IgD-negative memory B cell (primary cell): ENCODE results near the gene CLK2. TPM values are rescaled to one million over a fixed set of nuclear protein-coding genes. Genes with fewer than 3 reads are reported as not detected.

ENCODE experiments used
- H3K27ac Mint-ChIP-seq, 3 donors: one replicate each; pipeline ENCODE4 v1.8.0; 2020 to 2022; ENCODE audit warnings: mild to moderate bottlenecking in 3 of 3, mixed read lengths in 3 of 3, moderate library complexity in 1 of 3
- H3K27me3 Mint-ChIP-seq: one replicate; pipeline ENCODE4 v1.8.0; 2021; ENCODE audit warnings: mixed read lengths
- H3K36me3 Mint-ChIP-seq: one replicate; pipeline ENCODE4 v1.8.0; 2020; ENCODE audit warnings: mild to moderate bottlenecking, mixed read lengths
- H3K4me1 Mint-ChIP-seq, 3 donors: one replicate each; pipeline ENCODE4 v1.8.0; 2020 to 2022; ENCODE audit warnings: mixed read lengths in 3 of 3, mild to moderate bottlenecking in 1 of 3
- H3K4me3 Mint-ChIP-seq, 4 donors: one replicate each; pipeline ENCODE4 v1.8.0; 2020 to 2022; ENCODE audit warnings: mild to moderate bottlenecking in 4 of 4, mixed read lengths in 4 of 4, moderate library complexity in 3 of 4
- H3K9me3 Mint-ChIP-seq, 3 donors: one replicate each; pipeline ENCODE4 v1.8.0; 2020 to 2021; ENCODE audit warnings: mixed read lengths in 3 of 3, mild to moderate bottlenecking in 1 of 3
- polyA plus RNA-seq: library from polyadenylated mRNA; unstranded; fragments of 300-500 nt; fragmentation: Illumina TruSeq; gene quantifications from one replicate; pipeline ENCODE4 v1.2.3, GENCODE V29; 2021

CLK2 gene
- 19.7 TPM for polyA plus RNA-seq

DNA sequence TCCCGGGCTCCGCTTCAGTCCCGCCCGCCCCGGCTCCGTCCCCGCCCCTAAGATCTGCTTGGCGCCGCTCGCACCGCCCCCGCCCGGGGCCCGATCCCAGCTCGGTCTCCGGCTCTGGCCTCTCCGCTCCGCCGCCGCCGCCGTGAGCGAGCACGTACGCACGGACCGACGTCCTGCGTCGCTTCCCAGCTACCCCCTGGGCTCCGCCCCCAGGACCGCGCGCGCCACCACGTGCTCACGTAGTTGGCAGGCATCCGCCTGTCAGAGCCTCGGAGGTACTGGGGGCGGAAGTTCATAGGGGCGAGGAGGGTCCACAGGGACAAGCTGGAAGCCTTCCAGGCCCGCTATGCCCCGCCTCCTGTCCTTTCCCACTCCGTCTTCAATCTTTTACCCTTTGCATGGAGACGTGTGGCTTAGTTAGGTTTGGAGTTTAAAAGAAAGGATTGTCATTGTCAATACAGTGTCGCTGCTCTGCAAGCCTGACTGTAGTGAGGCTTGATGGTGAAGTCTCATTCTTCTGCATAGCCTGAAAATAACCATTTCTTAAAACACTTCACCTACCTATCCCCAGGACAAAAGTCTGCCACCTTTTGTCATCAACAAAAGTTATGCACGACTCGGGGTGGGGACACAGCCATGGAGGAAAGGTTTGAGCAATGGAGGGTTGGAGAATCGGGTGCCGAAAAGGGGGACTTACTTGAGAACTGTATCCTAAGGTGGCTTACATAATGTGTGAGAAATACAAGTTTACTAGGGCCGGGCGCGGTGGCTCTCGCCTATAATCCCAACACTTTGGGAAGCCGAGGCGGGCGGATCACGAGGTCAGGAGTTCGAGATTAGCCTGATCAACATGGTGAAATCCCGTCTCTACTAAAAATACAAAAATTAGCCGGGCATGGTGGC is at the start of gene CLK2:
TSS of gene CLK2 (minus strand) at position 162 of the 903 bp plus-strand sequence. CDS start 2,527 bp downstream, outside the sequence.
- peak within 1 kb of the TSS; percentile 85 to 100 (median 95) for H3K4me3 Mint-ChIP-seq
- H3K4me1 Mint-ChIP-seq: peaks cover 31 to 37% (median 33%) of the 10 kb centered on the region in 3 donors
- H3K9me3 Mint-ChIP-seq: no peaks in the 10 kb centered on the region
- H3K36me3 Mint-ChIP-seq: no peaks in the 10 kb centered on the region
- H3K27me3 Mint-ChIP-seq: no peaks in the 10 kb centered on the region
- peak within 1 kb of the TSS; percentile 79 to 96 (median 93) for H3K27ac Mint-ChIP-seq

- no peaks in the 10 kb centered on the region for H3K27me3 Mint-ChIP-seq
- peaks cover 0 to 28% (median 15%) of the 10 kb centered on the region in 3 donors for H3K4me1 Mint-ChIP-seq
- H3K36me3 Mint-ChIP-seq: peaks cover 4% of the 10 kb centered on the region
These were observed 49.3 kb upstream of the CLK2 start for GRCh38 chr1:155322571-155322952.

GRCh38 chr1:155321639-155322503 is 48.6 kb upstream of the CLK2 start:
- peaks cover 4% of the 10 kb centered on the region for H3K36me3 Mint-ChIP-seq
- H3K27me3 Mint-ChIP-seq: no peaks in the 10 kb centered on the region
- H3K27ac Mint-ChIP-seq: no peak overlapping the region
- H3K4me3 Mint-ChIP-seq: peak overlapping the region; percentile 58 to 87 (median 80)
- peaks cover 4 to 28% (median 15%) of the 10 kb centered on the region in 3 donors for H3K4me1 Mint-ChIP-seq
- no peaks in the 10 kb centered on the region for H3K9me3 Mint-ChIP-seq

More at GRCh38 chr1:155322571-155322952, 49.3 kb upstream of the CLK2 start:
- no peak overlapping the region for H3K27ac Mint-ChIP-seq
- no peaks in the 10 kb centered on the region for H3K9me3 Mint-ChIP-seq
- peak overlapping the region; percentile 58 to 87 (median 78) for H3K4me3 Mint-ChIP-seq

DNA sequence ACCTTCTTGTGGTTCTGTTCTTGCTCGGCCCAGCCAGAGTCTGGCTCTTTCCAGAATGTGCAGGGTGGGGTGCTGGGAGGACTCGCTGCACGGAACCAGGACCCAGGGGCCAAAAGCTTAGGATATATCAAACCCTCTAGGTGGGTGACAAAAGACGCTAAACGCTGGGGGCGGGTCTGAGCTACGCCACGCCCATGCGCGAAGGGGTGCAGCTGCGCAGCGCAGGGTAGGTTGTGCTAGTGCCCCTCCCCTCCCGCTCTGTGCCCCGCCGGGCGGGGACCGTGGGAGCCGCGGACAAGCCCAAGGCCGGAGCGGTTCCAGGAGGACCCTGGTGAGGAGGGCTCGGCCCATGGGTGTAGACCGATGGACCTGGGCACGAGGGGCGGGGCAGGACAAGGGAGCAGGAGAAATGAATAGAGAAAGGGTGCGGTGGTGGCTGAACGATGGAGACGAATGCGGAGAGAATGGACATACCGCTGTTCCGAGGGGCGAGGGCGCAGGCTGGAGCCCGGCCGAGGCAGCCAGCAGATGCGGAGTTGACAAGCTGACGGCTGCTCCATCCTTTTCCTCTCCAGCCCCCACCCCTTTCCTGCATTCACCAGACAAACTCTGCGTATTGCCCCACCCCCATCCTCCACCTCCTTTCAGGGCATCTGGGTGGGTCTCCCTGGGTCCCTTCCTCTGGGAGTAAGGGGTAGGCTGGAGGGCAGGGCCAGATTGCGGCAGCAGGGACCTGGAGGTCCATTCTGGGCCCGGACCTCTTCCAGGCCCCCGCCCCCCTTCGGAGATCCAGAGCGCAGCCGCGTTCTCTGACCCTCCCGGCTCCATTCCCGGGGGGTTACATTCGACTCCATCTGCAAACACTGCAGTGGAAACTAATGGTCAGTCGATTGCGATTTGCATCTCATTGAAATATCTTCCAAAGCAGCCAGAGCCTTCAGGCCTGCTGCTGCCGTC is 47.6 kb upstream of the CLK2 start, which contains the start of gene RUSC1:
TSS of gene RUSC1 (plus strand) at position 234 of the 957 bp plus-strand sequence. CDS start 880 bp downstream, outside the sequence.
- Mint-ChIP-seq H3K27me3 (no peaks in the 10 kb centered on the region), H3K36me3 (peaks cover 4% of the 10 kb centered on the region), H3K27ac (peak within 1 kb of the TSS in 2 of 3 donors; percentile 7 to 85), H3K4me1 (peaks cover 5 to 26% (median 12%) of the 10 kb centered on the region in 3 donors), H3K9me3 (no peaks in the 10 kb centered on the region), H3K4me3 (peak within 1 kb of the TSS; percentile 58 to 87 (median 80))

GRCh38 chr1:155320252-155320651 is 46.9 kb upstream of the CLK2 start:
- Mint-ChIP-seq H3K4me3 (peak overlapping the region; percentile 58 to 86 (median 78)), H3K27me3 (no peaks in the 10 kb centered on the region), H3K36me3 (peaks cover 4% of the 10 kb centered on the region), H3K9me3 (no peaks in the 10 kb centered on the region), H3K4me1 (peaks cover 5 to 24% (median 12%) of the 10 kb centered on the region in 3 donors), H3K27ac (peak overlapping the region in 2 of 3 donors; percentile 7 to 85)

DNA sequence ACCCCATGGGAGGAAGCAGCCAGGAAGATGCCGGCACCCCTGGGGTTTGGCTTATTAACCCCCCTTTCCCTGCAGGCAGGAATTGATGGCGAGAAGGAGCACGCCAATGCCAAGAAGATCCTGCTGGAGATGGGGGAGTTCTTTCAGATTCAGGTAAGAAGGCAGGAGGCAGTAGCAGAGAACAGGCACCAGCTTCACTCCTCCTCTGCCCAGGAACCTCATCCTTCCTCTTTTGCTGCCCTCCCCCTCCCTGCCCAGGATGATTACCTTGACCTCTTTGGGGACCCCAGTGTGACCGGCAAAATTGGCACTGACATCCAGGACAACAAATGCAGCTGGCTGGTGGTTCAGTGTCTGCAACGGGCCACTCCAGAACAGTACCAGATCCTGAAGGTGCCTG is 46.2 kb upstream of the CLK2 start:
- Mint-ChIP-seq H3K4me1 (peaks cover 5 to 21% (median 12%) of the 10 kb centered on the region in 3 donors), H3K9me3 (no peaks in the 10 kb centered on the region), H3K4me3 (peak overlapping the region in 3 of 4 donors; percentile 58 to 82 (median 59)), H3K36me3 (peaks cover 4% of the 10 kb centered on the region), H3K27ac (peak overlapping the region in 1 of 3 donors; percentile 8), H3K27me3 (no peaks in the 10 kb centered on the region)

- Mint-ChIP-seq H3K4me1 (peaks cover 5 to 25% (median 12%) of the 10 kb centered on the region in 3 donors), H3K27ac (peak overlapping the region in 1 of 3 donors; percentile 18), H3K9me3 (no peaks in the 10 kb centered on the region), H3K27me3 (no peaks in the 10 kb centered on the region), H3K36me3 (peaks cover 6% of the 10 kb centered on the region), H3K4me3 (peak overlapping the region in 1 of 4 donors; percentile 38)
These were observed 44.8 kb upstream of the CLK2 start for GRCh38 chr1:155318082-155318481.

DNA sequence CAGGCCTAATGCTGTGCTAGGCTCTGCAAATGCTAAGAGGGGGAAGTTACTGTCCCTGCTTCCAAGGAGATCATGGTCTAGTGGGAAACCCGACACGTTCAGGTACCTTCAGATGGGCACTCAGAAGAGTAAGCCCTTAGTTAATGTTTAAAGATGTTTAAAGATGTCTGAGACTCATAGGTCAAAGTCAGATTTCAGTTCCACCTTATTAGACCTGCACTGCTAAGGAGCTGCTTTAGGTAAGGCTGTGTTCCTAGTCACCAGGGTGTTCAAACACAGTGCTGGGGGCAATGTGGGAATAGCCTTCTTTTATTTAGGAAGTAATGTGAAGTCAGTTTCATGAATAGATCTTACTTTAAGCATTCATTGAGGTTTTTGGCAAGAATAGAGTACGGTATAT is 43.6 kb upstream of the CLK2 start:
- H3K27me3 Mint-ChIP-seq: no peaks in the 10 kb centered on the region
- H3K27ac Mint-ChIP-seq: peak overlapping the region in 1 of 3 donors; percentile 25
- H3K36me3 Mint-ChIP-seq: peaks cover 6% of the 10 kb centered on the region
- H3K9me3 Mint-ChIP-seq: no peaks in the 10 kb centered on the region
- H3K4me3 Mint-ChIP-seq: peak overlapping the region in 1 of 4 donors; percentile 48
- peaks cover 5 to 18% (median 9%) of the 10 kb centered on the region in 3 donors for H3K4me1 Mint-ChIP-seq

GRCh38 chr1:155313261-155313660 is 40.0 kb upstream of the CLK2 start:
- Mint-ChIP-seq H3K4me1 (peaks cover 11 to 17% (median 14%) of the 10 kb centered on the region in 3 donors), H3K4me3 (peak overlapping the region in 2 of 4 donors; percentile 27 to 74), H3K36me3 (peaks cover 5% of the 10 kb centered on the region), H3K27me3 (no peaks in the 10 kb centered on the region), H3K27ac (no peak overlapping the region), H3K9me3 (no peaks in the 10 kb centered on the region)

- H3K27me3 Mint-ChIP-seq: no peaks in the 10 kb centered on the region
- peak overlapping the region; percentile 80 to 98 (median 96) for H3K4me3 Mint-ChIP-seq
- peak overlapping the region; percentile 57 to 82 (median 71) for H3K27ac Mint-ChIP-seq
- peaks cover 5% of the 10 kb centered on the region for H3K36me3 Mint-ChIP-seq
- H3K9me3 Mint-ChIP-seq: no peaks in the 10 kb centered on the region
- H3K4me1 Mint-ChIP-seq: peaks cover 7 to 18% (median 18%) of the 10 kb centered on the region in 3 donors
These were observed 36.2 kb upstream of the CLK2 start for GRCh38 chr1:155309423-155310021.

DNA sequence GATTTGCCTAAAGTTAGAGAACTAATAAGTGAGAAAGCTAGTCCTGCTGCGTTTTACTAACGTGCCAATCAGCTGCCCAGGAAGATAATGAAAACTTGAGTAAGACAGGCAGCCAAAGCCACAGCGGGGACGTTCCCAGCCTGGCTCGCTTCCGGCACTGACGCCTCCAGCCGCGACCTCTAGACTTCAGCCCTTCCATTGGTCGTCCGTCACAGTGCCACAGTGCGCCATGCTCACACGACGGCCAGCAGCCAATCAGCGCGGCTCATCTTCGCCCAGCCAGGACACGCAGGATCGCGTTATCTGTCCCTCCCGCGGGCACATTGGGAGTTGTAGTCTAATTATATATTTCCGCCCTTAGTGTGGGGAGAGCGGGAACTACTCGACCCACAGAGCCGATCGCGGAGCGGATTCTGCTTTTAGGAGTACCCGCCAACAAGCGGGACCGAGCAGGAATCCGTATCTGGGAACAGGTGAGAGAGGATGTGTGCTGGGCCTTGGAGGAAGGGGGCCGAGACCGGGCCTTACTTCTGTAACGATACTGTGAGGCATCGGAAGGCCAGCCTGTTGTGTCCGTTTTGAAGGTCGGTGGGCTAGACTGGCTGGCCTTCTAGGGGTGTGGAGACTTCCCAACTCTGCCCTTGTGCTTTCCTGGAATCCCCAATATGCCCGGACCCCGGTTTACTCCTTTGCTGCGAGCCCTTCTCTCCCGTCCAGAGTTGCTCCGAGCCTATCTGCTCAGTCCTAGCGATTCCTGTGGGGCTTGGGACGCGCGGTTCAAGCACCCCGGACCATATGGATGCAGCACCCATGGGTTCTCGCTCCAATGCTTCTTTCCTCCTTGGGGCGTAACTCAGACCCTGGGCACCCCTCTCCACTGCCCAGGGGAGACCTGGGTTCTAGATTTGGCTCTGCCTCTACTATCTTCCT is 35.5 kb upstream of the CLK2 start, which contains the start of gene FDPS:
TSS of gene FDPS (plus strand) at position 374 of the 930 bp plus-strand sequence. CDS start 924 bp downstream, outside the sequence.
- H3K27ac Mint-ChIP-seq: peak within 1 kb of the TSS; percentile 57 to 98 (median 82)
- peak within 1 kb of the TSS; percentile 80 to 98 (median 96) for H3K4me3 Mint-ChIP-seq
- peaks cover 5% of the 10 kb centered on the region for H3K36me3 Mint-ChIP-seq
- peaks cover 7 to 18% (median 18%) of the 10 kb centered on the region in 3 donors for H3K4me1 Mint-ChIP-seq
- H3K9me3 Mint-ChIP-seq: no peaks in the 10 kb centered on the region
- no peaks in the 10 kb centered on the region for H3K27me3 Mint-ChIP-seq

DNA sequence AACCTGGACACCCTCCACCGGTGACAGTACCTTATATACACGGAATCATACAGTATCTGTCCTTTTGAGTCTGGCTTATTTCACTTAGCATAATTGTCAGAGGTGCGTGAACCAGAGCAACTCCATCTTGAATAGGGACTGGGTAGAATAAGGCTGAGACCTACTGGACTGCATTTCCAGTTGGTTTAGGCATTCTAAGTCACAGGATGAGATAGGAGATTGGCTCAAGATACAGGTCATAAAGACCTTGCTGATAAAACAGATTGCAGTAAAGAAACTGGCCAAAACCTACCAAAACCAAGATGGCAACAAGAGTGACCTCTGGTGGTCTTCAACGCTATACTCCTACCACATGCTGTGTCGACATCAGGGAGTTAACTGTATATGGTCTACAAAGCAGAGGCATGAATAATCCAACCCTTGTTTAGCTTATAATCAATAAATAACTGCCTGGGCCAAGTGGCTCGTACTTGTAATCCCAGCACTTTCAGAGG is 34.0 kb upstream of the CLK2 start:
- peak overlapping the region; percentile 27 to 81 (median 42) for H3K4me3 Mint-ChIP-seq
- H3K27ac Mint-ChIP-seq: peak overlapping the region in 1 of 3 donors; percentile 55
- H3K4me1 Mint-ChIP-seq: peaks cover 7 to 18% (median 15%) of the 10 kb centered on the region in 3 donors
- no peaks in the 10 kb centered on the region for H3K27me3 Mint-ChIP-seq
- no peaks in the 10 kb centered on the region for H3K9me3 Mint-ChIP-seq
- H3K36me3 Mint-ChIP-seq: peaks cover 3% of the 10 kb centered on the region
